HepG2 (cell line): ENCODE measurements around the gene GRK5. TPM values are rescaled to one million over a fixed set of nuclear protein-coding genes. Genes with fewer than 3 reads are reported as not detected.

Experiments used
- ELF4 ChIP-seq: sonication (generic); formaldehyde crosslinking; IDR thresholded peaks from 2 replicates; pipeline ENCODE4 v1.5.0; 2020; ENCODE audit warnings: missing genetic modification reagents, mild to moderate bottlenecking, moderate library complexity, borderline replicate concordance
- SMC3 ChIP-seq: IDR thresholded peaks from 2 replicates; pipeline ENCODE4 v1.6.1; 2011; ENCODE audit warnings: low read length, improper control_type of control experiment
- THYN1 ChIP-seq: sonication (generic); formaldehyde crosslinking; IDR thresholded peaks from 2 replicates; pipeline ENCODE4 v1.8.1; 2023; ENCODE audit warnings: low read depth, mild to moderate bottlenecking, moderate library complexity, missing genetic modification reagents, borderline replicate concordance
- ZNF337 ChIP-seq: sonication (generic); formaldehyde crosslinking; IDR thresholded peaks from 2 replicates; pipeline ENCODE4 v1.5.1; 2020; ENCODE audit warnings: missing genetic modification reagents, low read depth, mild to moderate bottlenecking, borderline replicate concordance
- ZNF432 ChIP-seq: sonication (generic); formaldehyde crosslinking; IDR thresholded peaks from 2 replicates; pipeline ENCODE4 v1.5.0; 2020; ENCODE audit warnings: missing genetic modification reagents, mild to moderate bottlenecking, borderline replicate concordance
- ZNF577 ChIP-seq: sonication (generic); formaldehyde crosslinking; IDR thresholded peaks from 2 replicates; pipeline ENCODE4 v1.4.0; 2020; ENCODE audit warnings: mild to moderate bottlenecking, low read depth, missing genetic modification reagents, borderline replicate concordance
- polyA plus RNA-seq, 8 experiments: library from polyadenylated mRNA; depleted of rRNA in 3 of 8; stranded (reverse) in 7 of 8; unstranded in 1 of 8; fragments of >200 nt; fragmentation: Illumina TruSeq in 4 of 8; extraction: Trizol in 4 of 8; gene quantifications; 2 replicates each; pipeline versions ENCODE4 v1.2.1 to v1.2.3, GENCODE V29; 2011 to 2016; ENCODE audit warnings: low read depth in 4 of 8, missing spikeins in 1 of 8, mixed read lengths in 1 of 8; ENCODE audit not compliant: insufficient read depth in 1 of 8
- total RNA-seq, 5 experiments: library from RNA; depleted of rRNA; stranded (reverse); fragments of >200 nt; fragmentation: Illumina TruSeq; extraction: Trizol; gene quantifications; 2 replicates each; pipeline ENCODE4 v1.2.3, GENCODE V29; 2016; ENCODE audit warnings: low read depth in 1 of 5
- TF ChIP-seq, protein P1 (sequence below): sonication (generic); formaldehyde crosslinking; IDR thresholded peaks from 2 replicates; pipeline ENCODE4 v1.5.0; 2020; ENCODE audit warnings: missing genetic modification reagents
- TF ChIP-seq, protein P2 (sequence below): sonication (generic); formaldehyde crosslinking; IDR thresholded peaks from 2 replicates; pipeline ENCODE4 v1.4.0; 2020; ENCODE audit warnings: missing genetic modification reagents, borderline replicate concordance
- TF ChIP-seq, protein P3 (sequence below): sonication (generic); formaldehyde crosslinking; IDR thresholded peaks from 2 replicates; pipeline ENCODE4 v1.4.0; 2020; ENCODE audit warnings: missing genetic modification reagents, borderline replicate concordance
- TF ChIP-seq, protein P4 (sequence below): sonication (generic); formaldehyde crosslinking; IDR thresholded peaks from 2 replicates; pipeline ENCODE4 v1.5.0; 2020; ENCODE audit warnings: missing genetic modification reagents
- TF ChIP-seq, protein P5 (sequence below): IDR thresholded peaks from 2 replicates; pipeline ENCODE4 v1.6.1; 2016
- TF ChIP-seq, protein P6 (sequence below): sonication (generic); formaldehyde crosslinking; IDR thresholded peaks from 2 replicates; pipeline ENCODE4 v1.4.0; 2020; ENCODE audit warnings: missing genetic modification reagents

The GRK5 gene
- total and polyA plus RNA-seq, 2 of the 13 experiments (the other 11 are each of a cell fraction or from before 2014, with no cell fraction given): 10.4 to 12.6 TPM

DNA sequence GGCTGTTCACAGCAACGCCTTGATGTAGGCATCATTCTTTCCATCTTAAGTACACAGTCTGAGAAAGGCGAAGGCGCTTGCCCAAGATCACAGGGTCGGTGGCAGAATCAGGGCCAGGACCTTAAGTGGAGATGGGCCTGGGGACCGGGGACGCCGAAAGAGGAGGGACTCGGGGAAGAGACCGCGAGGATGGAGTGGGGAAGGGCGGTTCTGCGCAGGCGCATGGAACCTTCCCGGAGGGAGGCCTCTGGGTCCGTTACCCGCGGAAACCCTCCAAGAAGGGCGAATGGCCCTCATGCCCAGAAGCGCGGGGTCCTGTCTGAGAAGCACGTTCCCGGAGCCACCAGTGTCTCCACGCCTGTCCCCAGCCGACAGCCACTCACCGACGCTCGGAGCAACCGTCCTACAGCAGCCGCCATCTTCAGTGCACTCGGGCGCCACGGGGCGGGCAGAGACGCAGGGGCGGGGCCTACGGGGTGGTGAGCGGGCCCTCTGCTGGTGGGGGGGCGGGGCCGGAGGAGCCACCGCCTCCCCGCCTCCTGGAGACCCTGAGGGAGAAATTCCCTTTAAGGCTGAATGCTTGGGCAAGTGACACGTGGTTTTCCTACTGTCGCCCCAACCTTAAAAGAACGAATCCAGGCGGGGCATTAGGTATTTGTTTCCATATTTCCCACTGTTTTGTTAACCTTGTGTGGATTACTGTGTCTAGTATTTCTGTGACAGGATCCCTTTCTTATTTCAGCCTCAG is 28.8 kb upstream of the GRK5 start, which contains the start of gene PRDX3 (continued):
- TF ChIP-seq, protein P1, sequence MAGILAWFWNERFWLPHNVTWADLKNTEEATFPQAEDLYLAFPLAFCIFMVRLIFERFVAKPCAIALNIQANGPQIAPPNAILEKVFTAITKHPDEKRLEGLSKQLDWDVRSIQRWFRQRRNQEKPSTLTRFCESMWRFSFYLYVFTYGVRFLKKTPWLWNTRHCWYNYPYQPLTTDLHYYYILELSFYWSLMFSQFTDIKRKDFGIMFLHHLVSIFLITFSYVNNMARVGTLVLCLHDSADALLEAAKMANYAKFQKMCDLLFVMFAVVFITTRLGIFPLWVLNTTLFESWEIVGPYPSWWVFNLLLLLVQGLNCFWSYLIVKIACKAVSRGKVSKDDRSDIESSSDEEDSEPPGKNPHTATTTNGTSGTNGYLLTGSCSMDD (CRISPR knock-in tag): no peak
- TF ChIP-seq ZNF432 (CRISPR knock-in tag) (no peak), ELF4 (CRISPR knock-in tag) (no peak; the same call in 1 of the 2 replicates), ZNF337 (peak; percentile 71; the same call in 1 of the 2 replicates), SMC3 (no peak), THYN1 (CRISPR knock-in tag) (no peak), ZNF577 (peak; percentile 59; the same call in 1 of the 2 replicates)
- TF ChIP-seq, protein P2, sequence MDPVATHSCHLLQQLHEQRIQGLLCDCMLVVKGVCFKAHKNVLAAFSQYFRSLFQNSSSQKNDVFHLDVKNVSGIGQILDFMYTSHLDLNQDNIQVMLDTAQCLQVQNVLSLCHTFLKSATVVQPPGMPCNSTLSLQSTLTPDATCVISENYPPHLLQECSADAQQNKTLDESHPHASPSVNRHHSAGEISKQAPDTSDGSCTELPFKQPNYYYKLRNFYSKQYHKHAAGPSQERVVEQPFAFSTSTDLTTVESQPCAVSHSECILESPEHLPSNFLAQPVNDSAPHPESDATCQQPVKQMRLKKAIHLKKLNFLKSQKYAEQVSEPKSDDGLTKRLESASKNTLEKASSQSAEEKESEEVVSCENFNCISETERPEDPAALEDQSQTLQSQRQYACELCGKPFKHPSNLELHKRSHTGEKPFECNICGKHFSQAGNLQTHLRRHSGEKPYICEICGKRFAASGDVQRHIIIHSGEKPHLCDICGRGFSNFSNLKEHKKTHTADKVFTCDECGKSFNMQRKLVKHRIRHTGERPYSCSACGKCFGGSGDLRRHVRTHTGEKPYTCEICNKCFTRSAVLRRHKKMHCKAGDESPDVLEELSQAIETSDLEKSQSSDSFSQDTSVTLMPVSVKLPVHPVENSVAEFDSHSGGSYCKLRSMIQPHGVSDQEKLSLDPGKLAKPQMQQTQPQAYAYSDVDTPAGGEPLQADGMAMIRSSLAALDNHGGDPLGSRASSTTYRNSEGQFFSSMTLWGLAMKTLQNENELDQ (CRISPR knock-in tag): no peak
- TF ChIP-seq, protein P3, sequence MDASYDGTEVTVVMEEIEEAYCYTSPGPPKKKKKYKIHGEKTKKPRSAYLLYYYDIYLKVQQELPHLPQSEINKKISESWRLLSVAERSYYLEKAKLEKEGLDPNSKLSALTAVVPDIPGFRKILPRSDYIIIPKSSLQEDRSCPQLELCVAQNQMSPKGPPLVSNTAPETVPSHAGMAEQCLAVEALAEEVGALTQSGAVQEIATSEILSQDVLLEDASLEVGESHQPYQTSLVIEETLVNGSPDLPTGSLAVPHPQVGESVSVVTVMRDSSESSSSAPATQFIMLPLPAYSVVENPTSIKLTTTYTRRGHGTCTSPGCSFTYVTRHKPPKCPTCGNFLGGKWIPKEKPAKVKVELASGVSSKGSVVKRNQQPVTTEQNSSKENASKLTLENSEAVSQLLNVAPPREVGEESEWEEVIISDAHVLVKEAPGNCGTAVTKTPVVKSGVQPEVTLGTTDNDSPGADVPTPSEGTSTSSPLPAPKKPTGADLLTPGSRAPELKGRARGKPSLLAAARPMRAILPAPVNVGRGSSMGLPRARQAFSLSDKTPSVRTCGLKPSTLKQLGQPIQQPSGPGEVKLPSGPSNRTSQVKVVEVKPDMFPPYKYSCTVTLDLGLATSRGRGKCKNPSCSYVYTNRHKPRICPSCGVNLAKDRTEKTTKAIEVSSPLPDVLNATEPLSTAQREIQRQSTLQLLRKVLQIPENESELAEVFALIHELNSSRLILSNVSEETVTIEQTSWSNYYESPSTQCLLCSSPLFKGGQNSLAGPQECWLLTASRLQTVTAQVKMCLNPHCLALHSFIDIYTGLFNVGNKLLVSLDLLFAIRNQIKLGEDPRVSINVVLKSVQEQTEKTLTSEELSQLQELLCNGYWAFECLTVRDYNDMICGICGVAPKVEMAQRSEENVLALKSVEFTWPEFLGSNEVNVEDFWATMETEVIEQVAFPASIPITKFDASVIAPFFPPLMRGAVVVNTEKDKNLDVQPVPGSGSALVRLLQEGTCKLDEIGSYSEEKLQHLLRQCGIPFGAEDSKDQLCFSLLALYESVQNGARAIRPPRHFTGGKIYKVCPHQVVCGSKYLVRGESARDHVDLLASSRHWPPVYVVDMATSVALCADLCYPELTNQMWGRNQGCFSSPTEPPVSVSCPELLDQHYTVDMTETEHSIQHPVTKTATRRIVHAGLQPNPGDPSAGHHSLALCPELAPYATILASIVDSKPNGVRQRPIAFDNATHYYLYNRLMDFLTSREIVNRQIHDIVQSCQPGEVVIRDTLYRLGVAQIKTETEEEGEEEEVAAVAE (CRISPR knock-in tag): peak; percentile 39; the same call in 1 of the 2 replicates
- TF ChIP-seq, protein P4, sequence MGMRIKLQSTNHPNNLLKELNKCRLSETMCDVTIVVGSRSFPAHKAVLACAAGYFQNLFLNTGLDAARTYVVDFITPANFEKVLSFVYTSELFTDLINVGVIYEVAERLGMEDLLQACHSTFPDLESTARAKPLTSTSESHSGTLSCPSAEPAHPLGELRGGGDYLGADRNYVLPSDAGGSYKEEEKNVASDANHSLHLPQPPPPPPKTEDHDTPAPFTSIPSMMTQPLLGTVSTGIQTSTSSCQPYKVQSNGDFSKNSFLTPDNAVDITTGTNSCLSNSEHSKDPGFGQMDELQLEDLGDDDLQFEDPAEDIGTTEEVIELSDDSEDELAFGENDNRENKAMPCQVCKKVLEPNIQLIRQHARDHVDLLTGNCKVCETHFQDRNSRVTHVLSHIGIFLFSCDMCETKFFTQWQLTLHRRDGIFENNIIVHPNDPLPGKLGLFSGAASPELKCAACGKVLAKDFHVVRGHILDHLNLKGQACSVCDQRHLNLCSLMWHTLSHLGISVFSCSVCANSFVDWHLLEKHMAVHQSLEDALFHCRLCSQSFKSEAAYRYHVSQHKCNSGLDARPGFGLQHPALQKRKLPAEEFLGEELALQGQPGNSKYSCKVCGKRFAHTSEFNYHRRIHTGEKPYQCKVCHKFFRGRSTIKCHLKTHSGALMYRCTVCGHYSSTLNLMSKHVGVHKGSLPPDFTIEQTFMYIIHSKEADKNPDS (CRISPR knock-in tag): peak; percentile 76; the same call in 1 of the 2 replicates
- TF ChIP-seq, protein P5, sequence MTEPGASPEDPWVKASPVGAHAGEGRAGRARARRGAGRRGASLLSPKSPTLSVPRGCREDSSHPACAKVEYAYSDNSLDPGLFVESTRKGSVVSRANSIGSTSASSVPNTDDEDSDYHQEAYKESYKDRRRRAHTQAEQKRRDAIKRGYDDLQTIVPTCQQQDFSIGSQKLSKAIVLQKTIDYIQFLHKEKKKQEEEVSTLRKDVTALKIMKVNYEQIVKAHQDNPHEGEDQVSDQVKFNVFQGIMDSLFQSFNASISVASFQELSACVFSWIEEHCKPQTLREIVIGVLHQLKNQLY (CRISPR knock-in tag): 0 out of 2 replicates have a peak, but pooled peaks have one; percentile 32
- TF ChIP-seq, protein P6, sequence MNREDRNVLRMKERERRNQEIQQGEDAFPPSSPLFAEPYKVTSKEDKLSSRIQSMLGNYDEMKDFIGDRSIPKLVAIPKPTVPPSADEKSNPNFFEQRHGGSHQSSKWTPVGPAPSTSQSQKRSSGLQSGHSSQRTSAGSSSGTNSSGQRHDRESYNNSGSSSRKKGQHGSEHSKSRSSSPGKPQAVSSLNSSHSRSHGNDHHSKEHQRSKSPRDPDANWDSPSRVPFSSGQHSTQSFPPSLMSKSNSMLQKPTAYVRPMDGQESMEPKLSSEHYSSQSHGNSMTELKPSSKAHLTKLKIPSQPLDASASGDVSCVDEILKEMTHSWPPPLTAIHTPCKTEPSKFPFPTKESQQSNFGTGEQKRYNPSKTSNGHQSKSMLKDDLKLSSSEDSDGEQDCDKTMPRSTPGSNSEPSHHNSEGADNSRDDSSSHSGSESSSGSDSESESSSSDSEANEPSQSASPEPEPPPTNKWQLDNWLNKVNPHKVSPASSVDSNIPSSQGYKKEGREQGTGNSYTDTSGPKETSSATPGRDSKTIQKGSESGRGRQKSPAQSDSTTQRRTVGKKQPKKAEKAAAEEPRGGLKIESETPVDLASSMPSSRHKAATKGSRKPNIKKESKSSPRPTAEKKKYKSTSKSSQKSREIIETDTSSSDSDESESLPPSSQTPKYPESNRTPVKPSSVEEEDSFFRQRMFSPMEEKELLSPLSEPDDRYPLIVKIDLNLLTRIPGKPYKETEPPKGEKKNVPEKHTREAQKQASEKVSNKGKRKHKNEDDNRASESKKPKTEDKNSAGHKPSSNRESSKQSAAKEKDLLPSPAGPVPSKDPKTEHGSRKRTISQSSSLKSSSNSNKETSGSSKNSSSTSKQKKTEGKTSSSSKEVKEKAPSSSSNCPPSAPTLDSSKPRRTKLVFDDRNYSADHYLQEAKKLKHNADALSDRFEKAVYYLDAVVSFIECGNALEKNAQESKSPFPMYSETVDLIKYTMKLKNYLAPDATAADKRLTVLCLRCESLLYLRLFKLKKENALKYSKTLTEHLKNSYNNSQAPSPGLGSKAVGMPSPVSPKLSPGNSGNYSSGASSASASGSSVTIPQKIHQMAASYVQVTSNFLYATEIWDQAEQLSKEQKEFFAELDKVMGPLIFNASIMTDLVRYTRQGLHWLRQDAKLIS (CRISPR knock-in tag): no peak; the same call in 1 of the 2 replicates
